H4 (cell line): ENCODE measurements around the gene VN1R2. TPM values are rescaled to one million over a fixed set of nuclear protein-coding genes. Genes with fewer than 3 reads are reported as not detected.
"Not testable (repeated sequence)": the region's sequence is repeated elsewhere in the genome, so short reads cannot be mapped to it uniquely, and the experiment has no call there.

Source experiments
- DNase-seq: peaks from one replicate; pipeline ENCODE4 v3.0.0-alpha.2; 2015; ENCODE audit warnings: low spot score
- total RNA-seq: library from RNA; depleted of rRNA; stranded (reverse); fragments of >200 nt; shearing (Covaris generic); gene quantifications from 2 replicates; pipeline ENCODE4 v1.2.3, GENCODE V29; 2014; rRNA removed

Gene VN1R2
- not detected in 2 replicates for total RNA-seq

DNA sequence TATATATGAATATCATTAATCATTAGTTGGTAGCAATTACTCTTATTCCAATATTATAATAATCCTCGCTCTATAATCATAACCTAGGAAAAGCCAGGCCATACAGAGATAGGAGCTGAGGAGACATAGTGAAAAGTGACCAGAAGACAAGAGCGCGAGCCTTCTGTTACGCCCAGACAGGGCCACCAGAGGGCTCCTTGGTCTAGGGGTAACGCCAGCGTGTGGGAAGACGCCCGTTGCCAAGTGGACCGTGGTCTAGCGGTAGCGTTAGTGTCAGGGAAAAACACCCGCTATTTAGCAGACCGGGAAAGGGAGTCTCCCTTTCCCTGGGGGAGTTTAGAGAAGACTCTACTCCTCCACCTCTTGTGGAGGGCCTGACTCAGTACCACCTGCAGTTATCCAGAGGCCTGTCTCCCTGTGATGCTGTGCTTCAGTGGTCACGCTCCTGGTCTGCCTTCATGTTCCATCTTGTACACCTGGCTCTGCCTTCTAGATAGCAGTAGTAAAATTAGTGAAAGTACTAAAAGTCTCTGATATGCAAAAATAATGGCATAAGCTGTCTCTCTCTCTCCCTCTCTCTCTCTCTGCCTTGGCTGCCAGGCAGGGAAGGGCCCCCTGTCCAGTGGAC, at the start of gene VN1R2:
TSS of gene VN1R2 (plus strand) at position 578 of the 628 bp plus-strand sequence. CDS start 84 bp downstream, outside the sequence.
- DNase-seq: not testable (repeated sequence)

DNA sequence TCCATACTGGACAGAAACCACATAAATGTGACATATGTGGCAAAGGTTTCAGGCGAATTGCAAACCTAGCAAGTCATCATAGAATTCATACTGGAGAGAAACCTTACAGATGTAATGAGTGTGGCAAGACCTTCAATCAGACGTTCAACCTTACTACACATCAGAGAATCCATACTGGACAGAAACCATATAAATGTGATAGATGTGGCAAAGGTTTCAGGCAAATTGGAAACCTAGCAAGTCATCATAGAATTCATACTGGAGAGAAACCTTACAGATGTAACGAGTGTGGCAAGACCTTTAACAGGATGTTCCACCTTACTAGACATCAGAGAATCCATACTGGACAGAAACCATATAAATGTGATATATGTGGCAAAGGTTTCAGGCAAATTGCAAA, 46.5 kb upstream of the VN1R2 start:
- not testable (repeated sequence) for DNase-seq

DNA sequence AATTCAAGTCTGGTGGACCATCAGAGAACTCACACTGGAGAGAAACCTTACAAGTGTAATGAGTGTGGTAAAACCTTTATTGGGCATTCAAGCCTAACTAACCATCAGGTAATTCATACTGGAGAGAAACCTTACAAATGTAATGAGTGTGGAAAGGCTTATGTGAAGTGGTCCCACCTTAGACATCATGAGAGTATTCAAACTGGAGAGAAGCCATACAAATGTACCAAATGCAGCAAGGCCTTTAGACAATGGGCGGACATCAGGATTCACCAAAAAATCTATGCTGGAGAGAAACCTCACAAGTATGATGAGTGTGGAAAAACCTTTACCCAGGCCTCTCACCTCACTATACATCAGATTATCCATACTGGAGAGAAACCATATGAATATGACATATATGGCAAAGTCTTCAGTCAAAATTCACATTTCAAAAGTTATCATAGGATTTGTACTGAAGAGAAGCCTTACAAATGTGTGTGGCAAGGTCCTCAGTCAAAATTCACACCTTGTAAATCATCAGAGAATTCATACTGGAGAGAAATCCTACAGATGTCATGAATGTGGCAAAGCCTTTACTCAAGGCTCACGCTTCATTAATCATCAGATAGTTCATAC, 45.3 kb upstream of the VN1R2 start:
- DNase-seq: no peak

DNA sequence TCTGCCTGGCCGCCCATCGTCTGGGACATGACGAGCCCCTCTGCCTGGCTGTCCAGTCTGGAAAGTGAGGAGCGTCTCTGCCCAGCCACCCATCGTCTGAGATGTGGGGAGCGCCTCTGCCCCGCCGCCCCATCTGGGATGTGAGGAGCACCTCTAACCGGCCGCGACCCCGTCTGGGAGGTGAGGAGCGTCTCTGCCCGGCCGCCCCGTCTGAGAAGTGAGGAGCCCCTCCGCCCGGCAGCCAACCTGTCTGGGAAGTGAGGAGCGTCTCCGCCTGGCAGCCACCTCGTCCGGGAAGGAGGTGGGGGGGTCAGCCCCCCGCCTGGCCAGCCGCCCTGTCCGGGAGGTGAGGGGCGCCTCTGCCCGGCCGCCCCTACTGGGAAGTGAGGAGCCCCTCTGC, 35.4 kb upstream of the VN1R2 start:
- DNase-seq: not testable (repeated sequence)

DNA sequence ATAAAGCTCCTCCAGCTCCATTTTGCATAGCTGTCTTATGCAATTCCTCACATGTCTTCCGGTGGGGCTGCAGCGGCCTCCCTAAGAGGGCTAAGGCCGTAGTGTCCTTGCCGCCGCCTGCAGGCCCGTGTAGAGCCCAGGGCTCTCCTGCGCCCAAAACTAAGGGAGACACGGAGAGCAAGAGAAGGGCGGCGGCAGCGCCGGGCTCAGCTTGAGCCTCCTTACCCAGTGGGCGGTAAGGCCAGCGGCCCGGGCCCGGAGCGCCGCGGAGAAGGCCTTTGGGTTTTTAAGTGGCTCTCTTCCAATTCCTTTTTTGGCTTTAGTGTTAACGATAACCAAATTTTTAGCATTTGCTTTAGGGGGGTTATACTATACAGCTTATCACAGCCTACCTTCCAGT, 33.5 kb upstream of the VN1R2 start:
- no peak for DNase-seq

- no peak for DNase-seq
Measured at GRCh38 chr19:53237114-53237777, 20.8 kb upstream of the VN1R2 start.

GRCh38 chr19:53246498-53246897, 11.6 kb upstream of the VN1R2 start:
- no peak for DNase-seq

DNA sequence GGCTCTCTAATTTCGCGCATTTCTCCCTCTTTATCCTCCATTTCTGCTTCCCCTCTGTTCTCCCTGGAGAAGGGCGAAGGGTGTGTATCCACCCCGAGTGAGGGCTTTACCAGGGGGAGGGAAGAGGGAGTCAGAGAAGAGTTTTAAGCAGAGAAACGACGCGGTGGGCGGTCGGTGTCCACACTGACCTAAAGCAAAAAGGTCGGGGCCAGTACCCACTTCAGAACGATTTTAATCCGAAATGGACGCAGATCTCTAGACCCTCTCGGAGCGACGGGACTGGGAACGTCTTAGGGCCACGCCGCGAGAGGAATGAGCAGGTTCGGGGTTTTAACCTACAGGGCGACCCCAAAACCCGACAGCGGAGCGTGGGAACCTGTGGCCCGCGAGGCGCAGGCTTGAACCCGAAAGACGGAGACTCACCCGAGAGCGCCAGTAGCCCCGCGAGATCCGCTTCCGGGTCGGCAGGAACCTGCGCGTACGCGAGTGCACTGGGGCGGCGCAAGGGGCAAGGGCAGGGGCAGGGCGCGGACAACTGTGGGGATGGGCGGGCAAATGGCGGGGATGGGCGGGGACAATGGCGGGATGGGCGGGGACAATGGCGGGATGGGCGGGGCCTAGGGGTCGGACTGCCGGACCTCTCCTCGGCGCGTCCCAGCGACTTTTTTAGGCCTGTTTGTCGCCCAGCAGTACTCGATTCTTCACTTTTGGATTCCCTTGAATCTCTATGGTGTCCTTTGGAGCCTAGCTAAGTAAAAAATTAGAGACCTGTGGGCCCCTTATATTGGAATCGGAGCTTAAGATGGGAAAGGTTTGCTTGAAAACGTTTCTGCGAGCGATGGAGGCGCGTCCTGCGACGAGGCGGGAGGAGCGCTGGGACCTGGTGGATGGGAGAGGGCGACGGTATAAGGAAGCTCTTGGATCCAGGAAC, 3.4 kb upstream of the VN1R2 start, which contains the start of gene ZNF677:
TSS of gene ZNF677 (minus strand) at position 463 of the 931 bp plus-strand sequence. CDS start 3,323 bp downstream, outside the sequence.
- DNase-seq: no peak

- DNase-seq: not testable (repeated sequence)
Measured at GRCh38 chr19:53267623-53268022, 9.5 kb downstream of the VN1R2 start, which contains the start of gene VN1R4. TSS of gene VN1R4 (minus strand) at chr19:53267723. CDS start at chr19:53267665, 58 bp downstream.

DNA sequence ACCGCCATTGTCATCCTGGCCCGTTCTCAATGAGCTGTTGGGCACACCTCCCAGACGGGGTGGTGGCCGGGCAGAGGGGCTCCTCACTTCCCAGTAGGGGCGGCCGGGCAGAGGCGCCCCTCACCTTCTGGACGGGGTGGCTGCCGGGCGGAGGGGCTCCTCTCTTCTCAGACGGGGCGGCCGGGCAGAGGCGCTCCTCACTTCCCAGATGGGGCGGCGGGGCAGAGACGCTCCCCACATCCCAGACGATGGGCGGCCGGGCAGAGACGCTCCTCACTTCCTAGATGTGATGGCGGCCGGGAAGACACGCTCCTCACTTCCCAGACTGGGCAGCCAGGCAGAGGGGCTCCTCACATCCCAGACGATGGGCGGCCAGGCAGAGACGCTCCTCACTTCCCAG, 11.8 kb downstream of the VN1R2 start:
- not testable (repeated sequence) for DNase-seq

GRCh38 chr19:53272044-53272443, 14.0 kb downstream of the VN1R2 start:
- no peak for DNase-seq

GRCh38 chr19:53275480-53275879, 17.4 kb downstream of the VN1R2 start:
- DNase-seq: no peak

GRCh38 chr19:53281947-53282346, 23.9 kb downstream of the VN1R2 start:
- not testable (repeated sequence) for DNase-seq

- no peak for DNase-seq
Measured at GRCh38 chr19:53285087-53285486, 27.0 kb downstream of the VN1R2 start.

- no peak for DNase-seq
Measured at GRCh38 chr19:53290758-53291549, 32.9 kb downstream of the VN1R2 start.

GRCh38 chr19:53294786-53295441, 36.8 kb downstream of the VN1R2 start:
- DNase-seq: no peak

DNA sequence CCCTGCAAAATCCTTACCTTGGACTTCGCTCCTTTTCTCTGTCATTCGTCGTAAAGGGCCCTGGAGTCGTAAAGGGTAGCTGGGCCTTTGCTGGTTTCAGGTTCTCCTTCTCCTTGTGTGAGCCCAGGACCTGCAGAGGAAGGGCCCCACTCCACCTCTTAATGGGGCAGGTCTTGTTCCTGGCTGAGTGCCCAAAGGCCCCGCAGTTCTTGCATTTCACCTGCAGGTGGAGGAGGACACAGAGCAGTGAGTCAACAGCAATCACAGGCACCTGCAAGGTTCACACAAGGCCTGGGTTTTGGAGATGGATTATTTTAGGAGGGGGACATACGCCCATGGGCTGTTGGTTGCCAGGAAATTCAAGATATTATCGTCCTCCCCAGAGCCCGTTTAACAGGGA, 43.2 kb downstream of the VN1R2 start:
- DNase-seq: not testable (repeated sequence)

GRCh38 chr19:53308339-53308811, 50.3 kb downstream of the VN1R2 start:
- DNase-seq: no peak
